GM23338 (cell line): ENCODE results near the gene CTNNA2. TPM values are rescaled to one million over a fixed set of nuclear protein-coding genes. Genes with fewer than 3 reads are reported as not detected.

Source experiments
- ATAC-seq: fragments of 200-7000 bp; cut with Tn5 transposase; 3 replicates; pipeline ENCODE4 v1.9.1; 2020
- DNase-seq: peaks from one replicate; pipeline ENCODE4 v3.0.0-alpha.2; 2015; ENCODE audit warnings: low spot score
- H2AFZ ChIP-seq: fragments of 200-600 bp; sonication (generic); 2 replicates; pipeline ENCODE4 v1.8.0; 2016; ENCODE audit warnings: antibody characterized with exemption, mild to moderate bottlenecking, moderate library complexity
- H3F3A ChIP-seq: fragments of 200-600 bp; sonication (generic); replicated peaks from 2 replicates; pipeline ENCODE4 v1.8.0; 2017; ENCODE audit warnings: antibody characterized with exemption, mixed run types, low read depth
- H3K27ac ChIP-seq: fragments of 200-600 bp; sonication (generic); 2 replicates; pipeline ENCODE4 v1.6.1; 2016; ENCODE audit warnings: low read depth
- H3K27me3 ChIP-seq: fragments of 200-600 bp; sonication (generic); 2 replicates; pipeline ENCODE4 v1.8.0; 2016; ENCODE audit warnings: mild to moderate bottlenecking, mixed run types, moderate library complexity; ENCODE audit not compliant: insufficient read depth
- H3K36me3 ChIP-seq: fragments of 200-600 bp; sonication (generic); 2 replicates; pipeline ENCODE4 v1.8.0; 2016; ENCODE audit warnings: mild to moderate bottlenecking; ENCODE audit not compliant: insufficient read depth
- H3K4me1 ChIP-seq: fragments of 200-600 bp; sonication (generic); 2 replicates; pipeline ENCODE4 v1.8.0; 2016; ENCODE audit warnings: mild to moderate bottlenecking, moderate library complexity; ENCODE audit not compliant: insufficient read depth
- H3K4me2 ChIP-seq: fragments of 200-600 bp; sonication (generic); 2 replicates; pipeline ENCODE4 v1.7.1; 2017; ENCODE audit warnings: mixed run types
- H3K4me3 ChIP-seq: fragments of 200-600 bp; sonication (generic); 2 replicates; pipeline ENCODE4 v1.6.1; 2016; ENCODE audit warnings: mixed run types
- H3K79me2 ChIP-seq: fragments of 200-600 bp; sonication (generic); replicated peaks from 2 replicates; pipeline ENCODE4 v1.8.0; 2017; ENCODE audit warnings: mild to moderate bottlenecking; ENCODE audit not compliant: insufficient read depth
- H3K9me2 ChIP-seq: fragments of 200-600 bp; sonication (generic); 2 replicates; pipeline ENCODE4 v1.8.0; 2017; ENCODE audit not compliant: insufficient read depth
- H4K20me1 ChIP-seq: fragments of 200-600 bp; sonication (generic); replicated peaks from 2 replicates; pipeline ENCODE4 v1.8.0; 2017; ENCODE audit warnings: mild to moderate bottlenecking; ENCODE audit not compliant: insufficient read depth
- H3K27ac Mint-ChIP-seq: 2 replicates; pipeline ENCODE4 v1.8.0; 2020; ENCODE audit warnings: inconsistent platforms, mild to moderate bottlenecking, moderate library complexity, mixed read lengths
- H3K27me3 Mint-ChIP-seq: 3 replicates; pipeline ENCODE4 v1.8.0; 2022; ENCODE audit warnings: low read depth, mild to moderate bottlenecking, moderate library complexity, mixed read lengths, inconsistent platforms; ENCODE audit not compliant: insufficient read depth, poor library complexity
- H3K36me3 Mint-ChIP-seq: 3 replicates; pipeline ENCODE4 v1.8.0; 2021; ENCODE audit warnings: low read depth, mild to moderate bottlenecking, inconsistent platforms, moderate library complexity, mixed read lengths
- H3K4me1 Mint-ChIP-seq: 3 replicates; pipeline ENCODE4 v1.8.0; 2020; ENCODE audit warnings: mild to moderate bottlenecking, inconsistent platforms, mixed read lengths
- H3K4me3 Mint-ChIP-seq: 3 replicates; pipeline ENCODE4 v1.8.0; 2021; ENCODE audit warnings: moderate library complexity, mild to moderate bottlenecking, inconsistent platforms, mixed read lengths
- H3K9me3 Mint-ChIP-seq: 3 replicates; pipeline ENCODE4 v1.8.0; 2020; ENCODE audit warnings: moderate library complexity, mild to moderate bottlenecking, inconsistent platforms, mixed read lengths
- CREB1 ChIP-seq: fragments of 250-450 bp; sonication (Bioruptor Pico); IDR thresholded peaks from 2 replicates; pipeline ENCODE4 v1.5.0; 2020; ENCODE audit warnings: low read depth, mild to moderate bottlenecking, moderate library complexity
- CTCF ChIP-seq, 2 experiments: fragments of 200-600 bp in 1 of 2; sonication (generic) in 1 of 2; conservative IDR thresholded peaks; 2 replicates each; pipeline versions ENCODE4 v1.5.1 to v1.6.1; 2016 to 2017; ENCODE audit warnings: antibody characterized with exemption in 2 of 2, low read depth in 2 of 2, mild to moderate bottlenecking in 2 of 2, moderate library complexity in 1 of 2
- EZH2 ChIP-seq: fragments of 200-600 bp; sonication (generic); IDR thresholded peaks from one replicate; pipeline ENCODE4 v1.8.0; 2017; ENCODE audit warnings: antibody characterized with exemption, mild to moderate bottlenecking, low read depth; ENCODE audit not compliant: unreplicated experiment
- EZH2phosphoT487 ChIP-seq: fragments of 200-600 bp; sonication (generic); IDR thresholded peaks from one replicate; pipeline ENCODE4 v1.8.1; 2018; ENCODE audit warnings: antibody characterized with exemption; ENCODE audit not compliant: unreplicated experiment
- NANOG ChIP-seq: IDR thresholded peaks from 2 replicates; pipeline ENCODE4 v1.6.1; 2016; ENCODE audit warnings: antibody characterized with exemption, borderline replicate concordance
- POLR2AphosphoS5 ChIP-seq: IDR thresholded peaks from 2 replicates; pipeline ENCODE4 v1.6.1; 2016; ENCODE audit warnings: antibody characterized with exemption, low read depth
- REST ChIP-seq: IDR thresholded peaks from one replicate; pipeline ENCODE4 v1.6.1; 2018; ENCODE audit warnings: antibody characterized with exemption; ENCODE audit not compliant: unreplicated experiment
- STAT1 ChIP-seq: IDR thresholded peaks from one replicate; pipeline ENCODE4 v1.6.1; 2016; ENCODE audit warnings: antibody characterized with exemption; ENCODE audit not compliant: unreplicated experiment
- ZNF331 ChIP-seq: fragments of 250-450 bp; sonication (Bioruptor Pico); IDR thresholded peaks from 2 replicates; pipeline ENCODE4 v1.5.0; 2020; ENCODE audit warnings: low read depth, mild to moderate bottlenecking, moderate library complexity
- polyA plus RNA-seq: library from polyadenylated mRNA; unstranded; fragments of >200 nt; fragmentation: Nextera tagmentation; extraction: Ambion mirVana; gene quantifications from 2 replicates; pipeline ENCODE4 v1.2.1, GENCODE V29; 2016
- total RNA-seq: library from RNA; depleted of rRNA; stranded (reverse); fragments of >200 nt; shearing (Covaris generic); gene quantifications from 2 replicates; pipeline ENCODE4 v1.2.3, GENCODE V29; 2014

CTNNA2 gene
- total and polyA plus RNA-seq, 2 experiments from 2014 or later, result 6.4 to 15.6 TPM

GRCh38 chr2:79669714-79670113 is 156.9 kb downstream of the CTNNA2 start (continued):
- no peak for TF ChIP-seq CTCF (conservative IDR thresholded peaks at IDR 0.05; ENCODE audit: low read depth in 2 of 2)
- TF ChIP-seq EZH2phosphoT487, result no peak
- no peak for TF ChIP-seq POLR2AphosphoS5
- TF ChIP-seq EZH2, result no peak
- no peak for TF ChIP-seq REST
- no peak for TF ChIP-seq ZNF331 (CRISPR knock-in tag)
- TF ChIP-seq CREB1 (CRISPR knock-in tag), result no peak

GRCh38 chr2:79670198-79670597 is 157.3 kb downstream of the CTNNA2 start:
- ATAC-seq, result peak; percentile 99
- Histone ChIP-seq H3K4me2 (no peak overlapping the region), H3F3A (no peaks in the 10 kb centered on the region), H3K9me2 (no peaks in the 10 kb centered on the region), H3K4me1 (peaks cover 4% of the 10 kb centered on the region; the same call in 1 of the 2 replicates), H2AFZ (no peak overlapping the region), H3K4me3 (no peak overlapping the region), H4K20me1 (no peaks in the 10 kb centered on the region), H3K36me3 (no peaks in the 10 kb centered on the region), H3K79me2 (no peaks in the 10 kb centered on the region), H3K27ac (no peak overlapping the region), H3K27me3 (no peaks in the 10 kb centered on the region)
- Mint-ChIP-seq H3K4me1 (peaks cover 7% of the 10 kb centered on the region; the same call in 2 of the 3 replicates), H3K36me3 (peaks cover 12% of the 10 kb centered on the region; the same call in 1 of the 3 replicates), H3K9me3 (peaks cover 15% of the 10 kb centered on the region), H3K27ac (no peak overlapping the region), H3K27me3 (no peaks in the 10 kb centered on the region), H3K4me3 (no peak overlapping the region)
- peak; percentile 33 to 58 for TF ChIP-seq CTCF (conservative IDR thresholded peaks at IDR 0.05; ENCODE audit: low read depth in 2 of 2)
- TF ChIP-seq NANOG, result no peak
- no peak for TF ChIP-seq STAT1
- no peak for TF ChIP-seq ZNF331 (CRISPR knock-in tag)
- TF ChIP-seq REST, result no peak
- DNase-seq, result peak; percentile 79
